ENCODE results near the gene PRM2.

The PRM2 gene

GRCh38 chr16:11274964-11275363 is 1.3 kb downstream of the PRM2 start:
- ChIA-PET CTCF (no interaction called here), POLR2A (interaction anchor here (2.6 kb wide), 1 partner anchor 19 kb away, joined by 10 read pairs; the partner anchor contains the start of gene SOCS1)
- TF ChIP-seq ZNF510 (tag by site-specific recombination; IDR thresholded peaks at IDR 0.05; ENCODE audit: insufficient replicate concordance) (no peak), ZNF140 (tag by site-specific recombination; IDR thresholded peaks at IDR 0.05) (no peak), ZNF580 (tag by site-specific recombination; IDR thresholded peaks at IDR 0.05) (no peak), SP2 (tag by site-specific recombination; IDR thresholded peaks at IDR 0.05) (no peak), ZNF280C (tag by site-specific recombination; IDR thresholded peaks at IDR 0.05) (no peak), ZNF423 (tag by site-specific recombination; IDR thresholded peaks at IDR 0.05) (no peak), ZNF10 (tag by site-specific recombination; IDR thresholded peaks at IDR 0.05) (no peak), ZNF747 (tag by site-specific recombination; IDR thresholded peaks at IDR 0.05) (no peak), ZNF629 (tag by site-specific recombination; IDR thresholded peaks at IDR 0.05) (no peak), ZNF239 (tag by site-specific recombination; IDR thresholded peaks at IDR 0.05) (no peak), ZNF529 (tag by site-specific recombination; IDR thresholded peaks at IDR 0.05; ENCODE audit: insufficient replicate concordance) (no peak), PRDM10 (tag by site-specific recombination; IDR thresholded peaks at IDR 0.05) (no peak), ZNF214 (tag by site-specific recombination; IDR thresholded peaks at IDR 0.05; ENCODE audit: borderline replicate concordance) (no peak)
- TF ChIP-seq, protein P1, sequence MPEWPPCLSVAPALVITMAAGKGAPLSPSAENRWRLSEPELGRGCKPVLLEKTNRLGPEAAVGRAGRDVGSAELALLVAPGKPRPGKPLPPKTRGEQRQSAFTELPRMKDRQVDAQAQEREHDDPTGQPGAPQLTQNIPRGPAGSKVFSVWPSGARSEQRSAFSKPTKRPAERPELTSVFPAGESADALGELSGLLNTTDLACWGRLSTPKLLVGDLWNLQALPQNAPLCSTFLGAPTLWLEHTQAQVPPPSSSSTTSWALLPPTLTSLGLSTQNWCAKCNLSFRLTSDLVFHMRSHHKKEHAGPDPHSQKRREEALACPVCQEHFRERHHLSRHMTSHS (tag by site-specific recombination; IDR thresholded peaks at IDR 0.05): no peak
- Histone ChIP-seq H3K4me1 (ENCODE audit: control insufficient read depth, insufficient read depth, low read length) (peaks cover 5% of the 10 kb centered on the region), H3K27ac (ENCODE audit: extremely low read depth, low read depth, low read length) (no peak overlapping the region), H3K36me3 (ENCODE audit: control insufficient read depth in 2 of 2, insufficient read depth in 1 of 2, low read length in 2 of 2) (no peaks in the 10 kb centered on the region), H3K4me3 (ENCODE audit: low read depth, low read length) (no peak overlapping the region), H3K9me3 (ENCODE audit: control insufficient read depth, insufficient read depth, low read depth, low read length) (no peaks in the 10 kb centered on the region)

- Histone ChIP-seq H3K4me3 (ENCODE audit: low read depth, low read length) (no peak overlapping the region), H3K36me3 (ENCODE audit: control insufficient read depth in 2 of 2, insufficient read depth in 1 of 2, low read length in 2 of 2) (no peaks in the 10 kb centered on the region), H3K9me3 (ENCODE audit: control insufficient read depth, insufficient read depth, low read depth, low read length) (no peaks in the 10 kb centered on the region), H3K4me1 (ENCODE audit: control insufficient read depth, insufficient read depth, low read length) (peaks cover 5% of the 10 kb centered on the region), H3K27ac (ENCODE audit: extremely low read depth, low read depth, low read length) (peak overlapping the region; percentile 45; the same call in 1 of the 2 replicates)
- POLR2A ChIA-PET: interaction anchor here (2.6 kb wide), 1 partner anchor 18 kb away, joined by 10 read pairs; the partner anchor contains the start of gene SOCS1
- CTCF ChIA-PET: interaction anchor here (0.7 to 1.1 kb wide), 2 partner anchors 18 to 102 kb away, joined by 6 to 7 read pairs; partner anchors contain the start of gene SOCS1
- TF ChIP-seq ZNF174 (tag by site-specific recombination; IDR thresholded peaks at IDR 0.05) (no peak), ZNF184 (tag by site-specific recombination; IDR thresholded peaks at IDR 0.05) (no peak), ZNF23 (tag by site-specific recombination; IDR thresholded peaks at IDR 0.05; ENCODE audit: borderline replicate concordance) (no peak), ZNF324 (tag by site-specific recombination; IDR thresholded peaks at IDR 0.05) (no peak), ZNF169 (tag by site-specific recombination; IDR thresholded peaks at IDR 0.05) (no peak), KLF9 (tag by site-specific recombination; IDR thresholded peaks at IDR 0.05; ENCODE audit: low read depth) (no peak), ZNF777 (tag by site-specific recombination; IDR thresholded peaks at IDR 0.05; ENCODE audit: borderline replicate concordance) (no peak), ZNF138 (tag by site-specific recombination; IDR thresholded peaks at IDR 0.05; ENCODE audit: borderline replicate concordance) (no peak), ZNF501 (tag by site-specific recombination; IDR thresholded peaks at IDR 0.05) (no peak), ZIC2 (tag by site-specific recombination; IDR thresholded peaks at IDR 0.05) (0 out of 2 replicates have a peak, but pooled peaks have one; percentile 41), ZNF529 (tag by site-specific recombination; IDR thresholded peaks at IDR 0.05; ENCODE audit: insufficient replicate concordance) (no peak), ZFHX2 (tag by site-specific recombination; conservative IDR thresholded peaks at IDR 0.05) (no peak), ZSCAN30 (tag by site-specific recombination; IDR thresholded peaks at IDR 0.05) (0 out of 2 replicates have a peak, but pooled peaks have one; percentile 34)
- TF ChIP-seq, protein P2, sequence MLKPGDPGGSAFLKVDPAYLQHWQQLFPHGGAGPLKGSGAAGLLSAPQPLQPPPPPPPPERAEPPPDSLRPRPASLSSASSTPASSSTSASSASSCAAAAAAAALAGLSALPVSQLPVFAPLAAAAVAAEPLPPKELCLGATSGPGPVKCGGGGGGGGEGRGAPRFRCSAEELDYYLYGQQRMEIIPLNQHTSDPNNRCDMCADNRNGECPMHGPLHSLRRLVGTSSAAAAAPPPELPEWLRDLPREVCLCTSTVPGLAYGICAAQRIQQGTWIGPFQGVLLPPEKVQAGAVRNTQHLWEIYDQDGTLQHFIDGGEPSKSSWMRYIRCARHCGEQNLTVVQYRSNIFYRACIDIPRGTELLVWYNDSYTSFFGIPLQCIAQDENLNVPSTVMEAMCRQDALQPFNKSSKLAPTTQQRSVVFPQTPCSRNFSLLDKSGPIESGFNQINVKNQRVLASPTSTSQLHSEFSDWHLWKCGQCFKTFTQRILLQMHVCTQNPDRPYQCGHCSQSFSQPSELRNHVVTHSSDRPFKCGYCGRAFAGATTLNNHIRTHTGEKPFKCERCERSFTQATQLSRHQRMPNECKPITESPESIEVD (tag by site-specific recombination; IDR thresholded peaks at IDR 0.05): no peak
Observed at GRCh38 chr16:11273721-11274324, 2.5 kb downstream of the PRM2 start.

All from HEK293 (cell line).